Nucleus accumbens (tissue), 56 donors: ENCODE data around the gene DHRS3.

Source experiments
- DNase-seq, 56 donors: peaks; one replicate each; lab custom pipeline; 2025; lab: John Stamatoyannopoulos, UW

DHRS3 gene

DNA sequence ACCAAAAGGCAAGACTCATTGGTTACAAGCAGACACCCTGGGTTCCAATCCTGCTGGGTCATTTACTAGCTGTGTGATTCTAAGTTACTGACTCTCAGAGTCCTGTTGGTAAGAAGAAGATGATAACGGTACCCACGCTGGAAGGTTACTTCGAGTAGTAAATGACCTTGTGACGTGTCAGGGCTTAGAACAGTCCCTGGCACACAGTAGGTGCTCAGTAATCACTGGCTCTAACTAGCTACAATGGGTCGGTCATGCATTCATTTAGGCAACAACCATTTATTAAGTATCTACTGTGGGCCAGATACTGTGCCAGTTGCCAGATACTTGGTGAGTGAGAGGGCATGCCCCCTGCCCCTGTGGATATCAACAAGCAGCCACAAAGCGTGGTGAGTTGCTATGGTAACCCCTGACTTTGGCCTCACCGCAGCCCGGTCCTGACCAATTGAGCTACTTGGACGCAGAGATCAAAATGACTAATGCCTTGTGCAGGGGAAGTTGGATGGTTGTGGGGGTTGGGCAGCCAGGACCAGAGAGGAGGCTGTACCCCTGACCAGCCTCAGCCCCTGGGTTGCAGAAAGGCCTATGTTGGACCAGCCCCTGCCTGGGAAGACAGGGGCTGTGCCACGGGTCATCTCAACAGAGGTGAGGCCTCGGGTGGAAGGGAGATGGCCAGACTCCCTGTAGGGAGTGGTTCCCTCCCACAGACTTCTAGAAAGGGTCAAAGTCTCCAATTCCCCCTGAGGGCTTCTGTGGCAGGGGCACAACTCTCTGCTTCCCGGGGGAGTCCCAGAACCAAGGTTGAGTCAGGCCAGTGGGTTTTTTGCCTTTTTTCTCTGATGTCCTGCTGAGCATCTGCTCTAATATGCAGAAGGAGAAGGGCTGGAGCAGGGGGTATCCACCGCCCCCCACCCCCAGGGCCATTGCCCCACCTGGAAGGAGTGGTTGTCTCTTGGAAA is 16.0 kb downstream of the DHRS3 start:
- DNase-seq = peak in 3 of 56 donors; percentile 9 to 16 (median 15)

DNA sequence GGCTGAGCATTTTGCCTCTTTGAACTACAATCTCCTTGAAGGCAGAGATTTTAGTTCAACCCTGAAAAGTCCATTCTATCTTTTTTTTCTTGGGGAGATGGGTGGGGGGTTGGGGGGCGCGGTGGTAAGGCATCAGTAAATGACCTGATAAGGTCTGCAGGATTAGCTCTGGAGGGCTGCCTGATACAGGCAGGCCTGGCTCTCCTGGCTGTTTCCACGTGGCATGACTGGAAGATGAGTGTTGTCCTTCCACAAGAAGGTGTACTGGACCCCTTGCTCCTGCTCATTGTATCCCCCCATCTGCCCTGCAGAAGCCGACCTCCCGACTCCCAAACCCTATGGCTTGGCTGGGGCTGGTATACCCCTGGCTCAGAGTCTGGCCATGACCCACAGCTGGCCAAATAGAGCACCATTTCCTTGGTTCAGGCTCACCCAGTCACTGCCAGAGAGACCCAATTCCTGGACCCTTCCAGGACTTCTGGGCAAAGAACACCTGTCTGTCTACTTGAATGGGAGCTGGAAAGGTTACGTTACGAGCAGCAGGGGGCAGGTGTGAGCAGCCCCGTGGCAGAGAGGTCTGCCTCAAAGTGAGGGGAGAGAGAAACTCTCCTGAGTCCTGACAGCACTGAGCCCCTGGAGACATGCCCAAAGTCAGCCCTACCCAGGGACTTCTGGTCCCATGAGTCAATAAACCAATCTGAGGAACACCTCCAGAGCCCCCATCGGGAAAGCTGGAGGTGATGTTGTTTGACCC is 17.0 kb downstream of the DHRS3 start:
- no peak for DNase-seq

DNA sequence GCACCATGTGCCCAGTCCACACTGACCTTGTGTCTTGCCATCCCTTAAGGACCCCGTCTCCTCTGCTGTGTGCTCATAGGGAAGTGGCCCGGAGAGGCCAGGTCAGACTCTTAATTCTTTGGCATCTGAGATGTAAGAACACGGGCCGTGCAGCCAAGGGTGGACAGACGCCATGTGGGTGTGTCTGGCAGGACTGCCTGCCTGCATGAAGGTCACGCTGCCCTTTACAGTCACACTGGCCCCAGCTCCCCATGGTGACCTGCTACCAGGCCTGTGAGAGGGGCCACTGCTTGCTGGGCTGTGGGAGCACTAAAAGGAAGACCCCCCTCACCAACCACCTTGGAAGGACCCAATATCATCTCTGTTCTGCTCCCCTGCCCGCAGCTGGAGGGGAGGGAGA is 17.7 kb downstream of the DHRS3 start:
- peak in 9 of 56 donors; percentile 15 to 36 (median 24) for DNase-seq

DNA sequence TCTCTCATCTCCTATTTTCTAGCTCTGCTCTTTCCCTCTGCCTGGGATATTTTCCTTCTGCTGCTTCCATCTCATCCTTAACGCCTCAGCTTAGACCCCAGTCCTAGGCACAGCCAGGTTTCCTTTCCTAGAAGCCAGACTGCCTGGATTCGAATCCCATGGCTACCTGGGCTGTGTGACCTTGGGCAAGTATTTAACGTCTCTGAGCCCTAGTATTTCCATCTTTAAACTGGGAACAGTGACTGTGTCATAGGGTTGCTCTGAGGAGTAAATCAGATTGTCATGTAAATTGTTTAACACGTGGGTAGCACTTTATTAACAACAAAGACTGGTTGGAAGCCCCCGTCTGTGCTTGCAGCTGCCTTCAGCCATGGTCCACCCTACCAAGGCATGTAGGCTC is 18.4 kb downstream of the DHRS3 start:
- DNase-seq = no peak

DNA sequence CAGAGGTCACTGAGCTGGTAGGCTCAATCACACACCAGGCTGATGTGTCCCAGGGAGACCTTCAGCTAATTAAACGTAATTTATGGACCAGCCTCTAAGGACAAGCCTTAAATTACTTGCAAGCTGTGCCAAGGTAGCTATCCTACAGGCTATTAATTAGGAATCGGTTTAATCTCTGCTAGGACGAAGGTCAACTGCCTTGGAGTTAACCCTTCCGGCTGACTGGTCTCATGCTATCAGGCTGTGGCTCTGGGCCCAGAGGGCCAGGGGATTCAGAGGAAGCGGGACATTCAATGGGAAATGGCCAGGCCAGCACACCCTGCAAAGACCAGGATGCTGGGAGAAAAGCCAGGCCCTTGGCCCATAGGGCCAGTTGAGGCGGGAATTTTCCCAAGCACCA is 19.0 kb downstream of the DHRS3 start:
- no peak for DNase-seq

DNA sequence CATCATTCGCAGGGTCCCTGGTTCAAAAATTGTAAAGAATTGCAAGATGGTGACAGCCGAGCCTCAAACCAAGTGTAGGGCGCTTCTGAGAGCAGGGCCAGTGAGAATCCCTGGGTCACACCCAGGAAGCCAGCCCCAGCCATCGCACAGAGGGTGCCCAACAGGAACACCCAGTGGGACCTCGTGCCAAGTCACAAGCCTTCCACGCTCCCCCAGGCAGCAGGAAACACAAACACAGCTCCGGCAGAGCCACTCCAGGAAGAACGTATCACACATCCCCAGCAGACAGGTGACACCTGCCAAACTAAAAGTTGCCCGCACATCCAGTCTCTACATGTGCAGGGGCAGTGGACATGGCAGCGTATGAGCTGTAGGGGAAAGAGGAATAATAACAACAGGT is 20.2 kb downstream of the DHRS3 start:
- peak in 3 of 56 donors; percentile 16 to 32 (median 17) for DNase-seq

DNA sequence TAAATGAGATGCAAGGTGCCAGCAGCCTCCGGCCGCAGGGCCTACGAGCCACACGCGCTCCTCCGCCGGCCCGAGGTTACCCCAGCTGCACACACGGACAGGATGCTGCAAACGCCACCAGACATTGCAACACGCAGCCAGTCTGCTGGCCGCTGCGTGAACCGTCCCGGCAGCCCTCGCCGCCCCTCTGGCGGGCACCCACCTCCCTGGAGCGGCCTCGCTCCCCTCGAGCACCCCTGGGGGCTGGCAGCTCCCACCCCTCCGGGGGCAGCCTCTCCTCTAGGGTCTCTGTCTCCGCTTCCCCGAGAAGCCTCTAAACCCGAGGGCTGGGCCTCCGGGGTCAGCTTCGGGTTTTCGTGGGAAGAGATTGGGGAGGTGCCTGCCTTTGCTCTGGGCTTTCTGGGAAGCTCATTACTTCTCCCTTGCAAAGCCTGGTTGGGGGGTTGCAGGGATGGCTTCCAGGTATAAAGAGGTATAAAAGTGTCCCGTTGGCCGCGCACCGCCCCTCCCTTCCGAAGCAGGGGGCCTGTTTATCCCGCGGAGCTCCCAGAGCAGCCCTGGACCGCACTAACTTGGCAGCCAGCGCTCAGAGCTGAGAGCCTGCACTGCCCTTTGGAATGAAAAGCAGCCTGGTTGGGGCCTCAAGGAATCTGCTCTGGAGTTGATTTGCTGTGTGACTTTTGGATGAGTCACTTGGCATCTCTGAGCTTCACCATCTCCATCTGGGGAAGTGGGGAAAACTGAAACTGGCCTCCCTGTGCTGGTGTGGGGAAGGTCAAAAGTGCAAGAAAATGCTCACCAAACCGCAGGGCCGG is 21.8 kb downstream of the DHRS3 start:
- DNase-seq = peak in 42 of 56 donors; percentile 16 to 75 (median 45)

DNA sequence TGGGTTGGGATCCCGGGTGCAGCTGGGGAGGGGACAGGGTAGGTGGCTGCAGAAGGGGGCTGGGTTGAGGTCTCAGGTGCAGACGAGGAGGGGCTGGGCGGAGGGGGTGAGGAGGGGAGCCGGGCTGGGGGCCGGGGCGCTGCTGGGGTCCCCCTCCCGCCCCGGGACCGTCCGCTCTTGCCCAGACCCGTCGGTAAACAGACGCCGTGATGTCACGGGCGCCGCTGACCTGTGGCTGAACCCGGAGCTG is 22.3 kb downstream of the DHRS3 start:
- peak in 3 of 56 donors; percentile 22 to 46 (median 42) for DNase-seq

DNA sequence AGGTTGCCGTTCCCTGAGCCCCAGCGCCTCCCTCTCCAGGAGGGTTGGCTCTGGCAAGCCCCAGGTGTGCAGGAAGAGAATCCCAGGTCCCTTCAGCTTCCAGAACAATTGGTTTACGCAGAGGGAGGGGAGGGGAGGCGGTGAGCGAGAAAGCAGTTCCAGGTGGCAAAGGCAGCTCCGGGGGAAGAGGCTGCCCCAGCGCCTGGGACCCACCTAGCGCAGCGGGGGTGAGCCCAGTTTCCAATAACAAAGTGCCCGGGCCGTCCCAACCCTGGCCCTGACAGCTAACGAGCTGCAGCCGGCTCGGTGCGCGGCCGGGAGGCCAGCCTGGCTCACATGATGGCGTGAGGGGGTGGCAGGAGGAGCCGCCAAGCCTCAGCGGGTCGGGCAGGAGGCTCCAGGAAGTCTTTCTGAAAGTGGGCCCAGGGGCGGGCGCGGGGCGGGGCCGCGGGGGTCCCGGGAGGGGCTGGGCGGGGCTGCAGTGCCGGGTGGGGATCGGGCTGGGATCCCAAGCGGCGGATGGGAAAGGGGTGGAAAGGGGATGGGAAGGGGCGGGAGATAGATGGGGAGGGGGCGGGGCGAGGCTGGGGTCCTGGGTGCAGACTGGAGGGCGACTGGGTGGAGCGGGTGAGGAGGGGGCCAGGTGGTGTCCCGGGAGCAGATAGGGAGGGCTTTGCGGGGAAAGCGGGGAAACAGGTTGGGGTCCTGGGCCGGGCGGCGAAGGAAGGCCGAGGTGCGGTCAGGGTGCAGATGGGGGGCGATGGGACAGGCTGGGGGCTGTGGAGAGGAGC is 22.8 kb downstream of the DHRS3 start:
- peak in 37 of 56 donors; percentile 12 to 76 (median 37) for DNase-seq

DNA sequence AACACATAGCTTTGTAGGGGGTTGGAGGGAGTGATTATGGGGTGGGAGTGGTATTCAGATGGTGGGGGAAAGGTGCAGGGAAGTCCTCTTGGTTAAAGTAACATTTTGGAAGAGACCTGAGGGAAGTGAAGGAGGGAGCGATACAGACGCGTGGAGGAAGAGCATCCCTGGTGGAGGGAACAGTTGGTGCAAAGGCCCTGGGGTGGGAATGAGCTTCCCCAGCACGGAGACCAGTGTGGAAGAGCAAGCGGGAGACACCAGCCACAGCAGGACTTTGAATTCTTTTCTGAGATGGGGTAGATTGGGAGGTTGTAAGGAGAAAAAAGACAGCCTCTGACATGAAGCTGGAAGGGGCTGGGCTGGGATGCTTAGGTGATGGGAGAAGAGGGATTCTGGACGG is 23.5 kb downstream of the DHRS3 start:
- no peak for DNase-seq

DNA sequence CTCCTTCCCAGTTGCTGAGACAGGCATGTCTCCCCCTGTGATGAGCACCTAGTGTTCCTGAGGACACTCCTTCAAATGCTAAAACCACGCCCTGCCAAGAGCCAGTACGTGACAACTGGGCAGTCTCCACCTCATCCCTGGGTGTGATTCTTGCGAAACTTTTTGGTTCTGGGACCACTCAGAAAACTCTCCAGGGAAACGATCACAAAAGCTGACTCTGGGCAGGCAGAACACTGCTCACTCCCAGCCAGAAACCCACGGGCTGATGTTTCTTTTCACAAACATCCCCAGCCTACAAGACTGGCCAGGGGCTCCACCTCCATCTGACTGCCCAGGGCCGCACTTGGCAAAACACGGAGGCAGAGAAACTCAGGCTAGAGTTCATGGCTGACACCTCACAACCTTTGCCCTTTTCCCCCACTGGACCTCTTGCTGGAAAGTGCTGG is 24.4 kb downstream of the DHRS3 start:
- peak in 14 of 56 donors; percentile 8 to 46 (median 23) for DNase-seq

DNA sequence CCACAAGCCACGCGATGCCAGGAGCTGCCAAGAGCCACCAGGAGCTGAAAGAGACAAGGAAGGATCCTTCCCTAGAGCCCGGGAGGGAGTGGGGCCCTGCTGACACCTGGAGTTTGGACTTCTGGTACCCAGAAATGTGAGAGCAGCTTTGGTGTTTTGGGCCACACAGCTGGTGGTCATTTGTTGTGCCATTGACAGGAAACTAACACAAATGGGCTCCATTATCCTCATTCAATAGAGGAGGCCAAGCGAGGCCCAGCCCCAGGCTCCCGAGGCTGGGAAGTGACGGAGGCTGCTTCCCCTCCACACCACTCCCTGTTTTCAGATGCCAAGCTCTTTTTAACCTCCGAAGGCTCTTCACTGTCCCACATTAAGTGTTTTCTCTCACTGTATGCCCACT is 25.5 kb downstream of the DHRS3 start:
- no peak for DNase-seq

DNA sequence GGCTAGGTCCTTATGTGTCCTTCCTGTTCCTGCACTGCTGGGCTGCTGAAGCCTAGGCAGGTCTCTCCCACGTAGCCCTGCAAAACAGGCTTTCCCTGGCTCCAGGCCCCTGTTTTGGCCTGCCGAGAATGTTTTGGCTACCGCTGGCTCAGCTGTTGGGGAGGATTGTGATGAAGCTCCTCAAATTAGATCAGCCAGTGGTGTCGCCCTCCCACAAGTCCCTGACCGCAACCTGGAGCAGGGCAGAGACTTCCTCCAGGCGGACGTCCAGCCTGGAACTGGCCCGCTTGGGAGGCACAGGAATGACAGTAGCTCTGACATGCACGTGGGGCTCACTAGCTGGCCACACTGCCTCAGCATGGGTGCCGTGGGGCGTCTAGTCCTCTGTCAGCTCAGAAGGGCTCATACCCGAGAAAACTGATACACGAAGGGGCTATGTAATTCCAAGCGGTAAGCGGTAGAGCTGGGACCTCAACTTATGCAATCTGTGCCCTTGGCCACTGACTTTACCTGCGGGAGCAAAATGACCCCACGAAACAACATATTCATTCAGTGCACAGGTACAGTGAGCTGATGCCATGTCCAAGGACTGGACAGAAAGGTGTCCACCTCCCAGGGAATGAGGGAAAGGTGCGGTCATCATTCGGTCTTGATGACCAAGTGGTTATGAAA is 26.6 kb downstream of the DHRS3 start:
- peak in 2 of 56 donors; percentile 14 to 18 for DNase-seq

DNA sequence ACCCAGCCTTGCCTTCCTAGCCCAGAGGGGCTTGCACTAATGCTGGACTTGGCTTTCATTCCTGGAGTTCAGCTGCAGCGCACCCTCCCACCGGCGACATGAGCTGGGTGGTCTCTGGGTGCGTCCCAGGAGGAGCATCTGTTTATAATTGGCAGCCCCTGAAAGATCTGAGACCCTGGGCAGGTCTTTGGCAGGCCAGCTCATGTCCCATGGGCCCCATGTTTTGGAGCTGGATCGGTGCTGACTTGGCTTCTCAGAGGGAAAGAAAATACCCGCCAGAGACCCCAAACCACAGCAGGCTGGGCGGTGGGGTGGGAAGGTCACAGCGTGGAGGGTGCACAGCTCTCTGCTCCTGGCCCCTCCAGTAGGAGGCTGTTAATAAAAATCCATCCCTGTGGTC is 29.3 kb downstream of the DHRS3 start:
- DNase-seq = no peak

DNA sequence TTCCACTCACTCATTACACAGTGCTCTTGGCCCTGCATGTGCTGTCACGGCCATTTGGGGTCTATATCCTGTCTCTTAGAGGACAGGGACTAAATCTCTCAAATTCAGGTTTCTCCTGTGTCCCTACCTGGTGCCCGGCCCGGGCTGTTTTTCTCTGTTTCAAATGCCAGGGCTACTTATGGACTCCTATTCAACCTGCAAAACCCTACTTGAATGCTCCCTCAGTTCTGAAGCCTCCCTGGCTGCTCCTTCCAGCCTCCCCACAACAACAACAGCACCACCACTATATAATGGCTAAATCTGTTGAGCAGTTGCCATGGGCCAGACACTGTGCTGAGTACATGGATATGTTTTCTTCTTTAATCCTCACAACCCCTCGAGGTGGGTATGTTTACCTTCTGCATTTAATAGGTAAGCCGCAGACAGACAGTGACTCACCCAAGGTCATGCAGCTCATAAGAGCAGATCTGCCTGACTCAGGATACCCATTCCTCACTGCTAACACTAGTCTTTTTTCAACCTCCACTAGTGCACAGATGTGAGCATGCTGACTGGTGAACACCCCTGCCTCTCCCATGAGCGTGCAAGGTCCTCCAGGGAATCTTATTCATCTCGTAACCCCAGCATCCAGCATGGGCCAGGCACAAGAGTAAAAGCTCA is 29.9 kb downstream of the DHRS3 start:
- no peak for DNase-seq

DNA sequence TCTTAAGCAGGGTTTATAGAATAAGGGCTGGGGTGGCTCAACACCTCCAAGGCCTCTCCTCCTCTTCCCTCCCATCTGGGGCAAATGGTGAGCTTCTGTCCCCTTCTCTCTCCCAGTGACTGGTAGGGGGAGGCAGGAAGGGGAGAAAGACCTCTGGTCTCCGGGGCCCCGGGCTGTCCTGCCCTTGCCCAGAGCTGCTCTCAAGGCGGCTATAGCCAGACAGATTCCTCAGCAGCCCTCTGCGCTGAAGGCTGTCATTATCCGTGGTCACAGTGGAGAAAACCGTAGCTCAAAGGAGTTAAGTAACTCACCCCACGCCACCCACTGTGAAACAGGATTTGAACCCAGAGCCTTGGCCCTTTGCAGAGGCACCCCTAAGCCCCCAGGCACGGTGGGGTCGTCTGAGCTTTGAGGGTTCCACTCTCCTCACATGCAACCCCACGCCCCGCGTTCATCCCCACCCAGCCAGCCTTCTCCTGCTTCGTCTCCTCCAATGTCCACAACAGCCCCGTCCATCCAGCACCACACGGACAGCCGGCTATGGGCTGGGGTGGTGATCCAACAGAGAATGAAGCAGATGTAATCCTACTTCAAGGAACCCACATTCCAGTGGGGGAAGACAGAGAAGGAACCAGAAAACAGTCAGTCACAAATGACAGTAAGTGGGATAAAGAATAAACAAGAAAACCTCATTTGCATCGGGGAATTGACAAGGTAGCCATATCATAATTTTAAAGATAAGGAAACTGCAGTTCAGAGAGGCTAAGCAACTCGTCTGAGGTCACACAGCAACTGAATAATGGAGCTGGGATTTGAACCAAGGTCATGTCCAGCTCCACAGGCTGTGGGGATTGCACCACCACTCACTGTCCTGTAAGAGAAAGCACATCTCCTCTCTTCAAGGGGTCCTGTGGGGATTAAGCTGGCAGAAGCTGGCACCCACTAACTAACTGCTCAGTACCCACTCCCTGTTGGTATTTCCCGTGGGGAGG is 31.8 kb downstream of the DHRS3 start:
- no peak for DNase-seq

DNA sequence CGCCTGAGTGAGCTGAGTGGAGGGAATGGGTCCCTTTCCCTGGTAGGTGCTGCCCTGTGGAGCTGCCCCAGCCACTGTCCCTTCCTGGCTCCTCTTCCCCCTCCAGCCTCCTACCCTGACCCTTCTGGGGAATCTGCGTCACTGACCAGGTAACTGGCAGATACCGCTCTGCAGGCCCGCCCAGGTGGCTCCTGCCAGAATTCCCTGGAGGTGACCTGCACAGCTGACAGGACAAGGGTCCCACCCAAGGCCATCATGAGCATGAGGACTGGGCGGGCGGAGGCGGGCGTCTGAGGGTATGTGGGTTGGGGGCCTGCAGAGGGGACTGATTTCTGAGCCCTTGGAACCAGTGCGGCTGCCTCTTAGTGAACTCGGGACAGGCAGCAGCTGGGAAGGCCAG is 32.5 kb downstream of the DHRS3 start:
- DNase-seq = no peak
